OCI-LY7 (cell line): ENCODE measurements around the gene LGI4.

Experiments
- CTCF ChIP-seq: fragments of 200-600 bp; sonication (generic); conservative IDR thresholded peaks from 2 replicates; pipeline ENCODE4 v1.5.1; 2014; ENCODE audit warnings: mild to moderate bottlenecking, antibody characterized with exemption, low read length, moderate library complexity, mixed read lengths
- EZH2phosphoT487 ChIP-seq: fragments of 200-600 bp; sonication (generic); IDR thresholded peaks from 2 replicates; pipeline ENCODE4 v1.6.1; 2018; ENCODE audit warnings: low read depth, borderline replicate concordance, mild to moderate bottlenecking, mixed run types, antibody characterized with exemption, low read length, moderate library complexity, mixed read lengths

GRCh38 chr19:35088131-35088913 lies 46.5 kb downstream of the LGI4 start:
- TF ChIP-seq CTCF, result no peak
- TF ChIP-seq EZH2phosphoT487, result no peak
